Mononuclear cell (primary cell): ENCODE results near the gene DOCK4. TPM values are rescaled to one million over a fixed set of nuclear protein-coding genes. Genes with fewer than 3 reads are reported as not detected.
"Not testable (repeated sequence)": the region's sequence is repeated elsewhere in the genome, so short reads cannot be mapped to it uniquely, and the experiment has no call there.

Source experiments
- H3K27me3 ChIP-seq: 2 replicates; pipeline ENCODE4 v1.6.0; 2011; ENCODE audit warnings: low read length, control low read depth; ENCODE audit not compliant: insufficient read depth
- H3K4me1 ChIP-seq: 2 replicates; pipeline ENCODE4 v1.5.1; 2011; ENCODE audit warnings: mild to moderate bottlenecking, low read length, control low read depth; ENCODE audit not compliant: insufficient read depth
- H3K4me3 ChIP-seq: 2 replicates; pipeline ENCODE4 v1.5.1; 2011; ENCODE audit warnings: mild to moderate bottlenecking, low read length, moderate library complexity
- H3K9me3 ChIP-seq: 2 replicates; pipeline ENCODE4 v1.5.1; 2011; ENCODE audit warnings: low read depth, mild to moderate bottlenecking, control low read depth, low read length
- total RNA-seq: library from RNA; depleted of rRNA; stranded (reverse); fragments of >200 nt; gene quantifications from one replicate; pipeline ENCODE4 v1.2.3, GENCODE V29; 2012

DOCK4 gene
- total RNA-seq, 1 donor = 5.6 TPM

DNA sequence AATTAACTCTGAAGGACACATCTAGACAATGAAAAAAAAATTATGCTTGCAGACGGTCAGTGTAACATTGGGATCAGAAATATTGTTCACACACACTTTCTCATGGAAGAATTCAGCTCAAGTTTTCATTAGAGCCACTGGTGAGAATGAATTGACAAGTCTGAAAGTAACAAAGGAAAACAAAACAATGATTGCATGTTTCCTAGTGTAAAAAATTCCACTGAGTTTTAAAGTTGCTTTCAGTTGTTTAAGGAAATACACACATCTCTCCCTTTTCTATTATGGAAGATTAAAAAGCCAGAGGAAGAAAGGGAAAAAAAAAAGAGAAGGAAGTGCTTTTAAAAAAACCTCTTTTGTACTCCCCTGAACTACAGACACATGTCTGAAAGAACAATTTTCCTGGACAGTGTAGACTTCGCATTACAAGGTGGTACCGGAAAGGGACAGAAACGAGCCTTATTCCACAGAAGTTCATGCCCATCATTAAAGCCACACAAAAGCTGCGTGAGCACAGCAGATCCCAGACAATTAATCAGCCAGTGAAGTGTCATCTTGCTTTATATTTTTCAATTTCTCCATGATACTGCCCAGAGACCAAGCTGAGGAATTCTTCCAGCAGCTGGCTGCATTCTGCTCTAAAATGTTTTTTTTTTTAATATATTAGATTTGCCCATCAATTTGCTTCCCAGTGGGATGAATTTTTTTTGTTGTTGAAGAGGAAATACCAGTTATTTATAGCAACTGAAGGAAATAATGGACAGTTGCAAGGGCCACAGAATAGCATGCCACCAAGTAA lies 294.8 kb downstream of the DOCK4 start:
- Histone ChIP-seq H3K4me1 (no peaks in the 10 kb centered on the region), H3K4me3 (no peak overlapping the region), H3K27me3 (no peaks in the 10 kb centered on the region), H3K9me3 (no peaks in the 10 kb centered on the region)

DNA sequence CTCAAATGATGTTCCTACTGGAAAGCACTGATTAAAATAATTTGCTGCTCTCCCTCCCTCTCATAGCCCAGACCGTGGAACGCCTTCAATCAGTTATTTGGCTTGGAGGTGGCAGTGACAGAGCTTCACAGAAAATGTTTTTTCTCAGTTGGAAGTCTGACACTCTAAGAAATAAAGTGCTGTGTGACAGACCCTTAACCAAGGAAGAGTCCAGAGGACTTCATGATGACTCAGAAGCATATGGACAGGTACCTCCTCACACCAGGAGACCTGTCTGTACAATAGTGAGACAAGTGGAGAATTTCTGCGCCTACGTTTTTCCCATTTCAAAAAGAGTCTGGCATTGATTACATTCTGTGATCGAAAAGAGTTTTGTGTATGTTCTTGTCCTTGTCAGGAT lies 295.5 kb downstream of the DOCK4 start:
- no peaks in the 10 kb centered on the region for H3K27me3 ChIP-seq
- H3K4me3 ChIP-seq = no peak overlapping the region
- no peaks in the 10 kb centered on the region for H3K9me3 ChIP-seq
- H3K4me1 ChIP-seq = no peaks in the 10 kb centered on the region

- not testable (repeated sequence) for H3K4me1 ChIP-seq, H3K4me3 ChIP-seq, H3K27me3 ChIP-seq, H3K9me3 ChIP-seq
Measured at GRCh38 chr7:111908673-111909072, 297.5 kb downstream of the DOCK4 start.

DNA sequence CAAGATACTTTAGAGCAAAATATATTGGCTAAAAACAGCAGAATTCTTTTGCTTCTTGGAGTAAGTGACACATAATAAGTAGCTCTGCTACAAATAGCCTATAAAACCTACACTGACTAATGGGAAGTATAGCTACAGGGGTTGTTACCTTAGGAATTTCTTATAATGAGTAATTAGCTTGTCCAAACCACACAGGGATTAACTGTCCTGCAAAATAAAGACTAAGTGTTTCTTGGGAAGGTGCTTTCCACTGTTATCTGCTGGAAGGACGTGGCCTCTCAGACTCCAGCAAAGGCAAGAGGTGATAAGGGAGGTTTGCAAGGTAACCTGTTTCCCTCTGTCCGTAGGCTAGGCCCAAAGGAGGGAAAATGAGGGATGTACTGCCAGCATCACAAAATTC lies 302.4 kb downstream of the DOCK4 start:
- no peaks in the 10 kb centered on the region for H3K27me3 ChIP-seq
- no peak overlapping the region for H3K4me3 ChIP-seq
- H3K9me3 ChIP-seq = no peaks in the 10 kb centered on the region
- H3K4me1 ChIP-seq = no peaks in the 10 kb centered on the region

DNA sequence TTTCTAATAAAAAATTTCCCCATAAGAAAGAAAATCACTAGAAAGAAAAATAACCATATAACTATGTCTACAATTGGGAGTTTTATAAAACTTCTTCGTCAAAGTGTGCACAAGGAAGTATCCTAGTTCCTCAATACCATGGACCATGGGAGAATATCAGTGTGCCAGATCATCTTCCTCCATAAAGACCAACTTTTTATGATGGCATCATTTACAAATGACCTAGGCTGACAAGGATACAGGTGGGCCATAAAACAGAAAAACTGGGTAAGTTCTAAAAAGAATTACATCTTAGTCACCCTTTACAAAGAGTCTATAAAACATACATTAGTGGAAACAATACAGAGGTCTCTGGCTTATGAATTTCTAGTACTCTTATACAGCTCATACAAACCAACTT lies 303.2 kb downstream of the DOCK4 start:
- Histone ChIP-seq H3K4me3 (no peak overlapping the region), H3K9me3 (no peaks in the 10 kb centered on the region), H3K27me3 (no peaks in the 10 kb centered on the region), H3K4me1 (no peaks in the 10 kb centered on the region)

DNA sequence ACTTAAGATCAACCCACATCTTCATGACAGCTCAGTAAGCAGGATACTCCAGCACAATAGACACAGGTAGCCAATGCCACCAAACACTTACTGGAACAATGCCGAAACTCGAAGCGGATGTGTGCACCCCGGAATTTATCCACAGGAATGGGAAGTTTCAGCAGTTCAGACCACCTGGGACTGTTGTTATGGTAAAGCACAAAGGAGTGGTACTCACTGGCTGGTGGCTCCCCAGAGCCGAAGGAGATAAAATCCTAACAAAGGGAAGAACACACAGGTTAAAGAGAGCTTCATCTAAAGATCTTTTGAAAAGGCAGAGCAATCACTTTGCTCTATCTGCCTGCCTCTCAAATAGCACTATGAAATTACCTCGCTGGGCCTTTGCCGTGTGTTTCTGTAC lies 305.9 kb downstream of the DOCK4 start:
- H3K4me3 ChIP-seq = no peak overlapping the region
- H3K9me3 ChIP-seq = no peaks in the 10 kb centered on the region
- H3K27me3 ChIP-seq = no peaks in the 10 kb centered on the region
- H3K4me1 ChIP-seq = no peaks in the 10 kb centered on the region

DNA sequence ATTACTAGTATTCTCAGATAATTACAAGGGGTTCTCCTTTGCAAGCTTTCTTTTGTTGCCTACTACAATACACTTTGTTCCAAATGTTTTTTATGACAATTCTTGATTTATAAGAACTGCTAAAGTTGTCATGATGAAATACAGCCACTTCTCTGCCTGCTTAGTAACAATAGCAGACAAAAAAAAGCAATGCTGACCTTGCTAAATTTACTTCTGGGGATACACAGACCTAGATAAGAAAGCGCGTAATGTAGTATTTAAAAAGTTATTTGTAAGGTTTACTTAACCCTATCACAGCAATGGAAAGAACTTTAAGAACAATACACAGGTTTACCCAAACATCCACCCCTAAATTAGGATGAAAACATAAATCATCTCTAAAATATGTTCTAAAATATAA lies 311.1 kb downstream of the DOCK4 start:
- Histone ChIP-seq H3K4me1 (no peaks in the 10 kb centered on the region), H3K4me3 (no peak overlapping the region), H3K9me3 (no peaks in the 10 kb centered on the region), H3K27me3 (no peaks in the 10 kb centered on the region)

DNA sequence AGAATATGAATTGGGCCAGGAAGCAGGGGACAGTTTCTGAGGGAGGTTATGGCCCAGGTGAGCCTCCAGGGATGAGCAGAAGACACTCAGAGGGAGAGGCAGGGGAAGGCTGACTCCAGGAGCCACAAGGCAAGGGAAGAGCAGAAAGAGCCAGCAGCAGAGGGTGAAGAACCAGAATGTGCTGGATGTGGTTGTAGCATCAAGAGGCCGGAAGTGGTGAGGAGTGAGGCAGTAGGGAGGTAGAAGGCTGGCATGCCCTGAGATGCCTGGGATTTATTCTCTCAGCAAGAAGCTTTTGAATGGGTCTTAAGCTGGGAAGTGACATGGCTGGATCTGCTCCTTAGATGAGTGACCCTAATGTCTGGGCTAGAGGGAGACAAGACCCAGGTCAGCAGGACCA lies 311.7 kb downstream of the DOCK4 start:
- Histone ChIP-seq H3K9me3 (no peaks in the 10 kb centered on the region), H3K4me3 (no peak overlapping the region), H3K4me1 (no peaks in the 10 kb centered on the region), H3K27me3 (no peaks in the 10 kb centered on the region)

GRCh38 chr7:111893190-111893589 lies 313.0 kb downstream of the DOCK4 start:
- H3K4me1 ChIP-seq = no peaks in the 10 kb centered on the region
- no peak overlapping the region for H3K4me3 ChIP-seq
- H3K9me3 ChIP-seq = no peaks in the 10 kb centered on the region
- H3K27me3 ChIP-seq = no peaks in the 10 kb centered on the region

DNA sequence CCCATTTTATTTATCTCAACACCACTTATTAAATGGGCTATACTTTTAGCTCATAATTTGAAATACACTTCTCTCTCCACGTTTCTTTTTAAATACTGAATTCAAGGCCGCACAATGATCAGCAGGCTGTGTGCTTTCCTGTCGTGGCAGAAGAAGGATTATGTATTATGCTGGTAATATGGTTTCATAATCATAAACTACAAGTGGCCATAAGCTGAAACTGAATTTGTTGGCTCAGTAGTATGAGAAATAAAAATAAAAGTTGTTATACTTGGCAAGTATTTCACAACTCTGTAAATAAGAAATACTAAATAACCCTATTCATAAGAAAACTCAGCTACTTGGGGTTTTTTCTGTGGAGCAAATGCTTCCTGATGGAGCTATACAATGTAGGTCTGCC lies 313.6 kb downstream of the DOCK4 start:
- H3K9me3 ChIP-seq = no peaks in the 10 kb centered on the region
- no peaks in the 10 kb centered on the region for H3K4me1 ChIP-seq
- no peak overlapping the region for H3K4me3 ChIP-seq
- no peaks in the 10 kb centered on the region for H3K27me3 ChIP-seq

GRCh38 chr7:111887734-111888133 lies 318.5 kb downstream of the DOCK4 start:
- Histone ChIP-seq H3K4me3 (no peak overlapping the region), H3K27me3 (no peaks in the 10 kb centered on the region), H3K9me3 (no peaks in the 10 kb centered on the region), H3K4me1 (no peaks in the 10 kb centered on the region)

- H3K4me3 ChIP-seq = no peak overlapping the region
- no peaks in the 10 kb centered on the region for H3K4me1 ChIP-seq
- H3K9me3 ChIP-seq = no peaks in the 10 kb centered on the region
Measured at GRCh38 chr7:111886233-111886632, 320.0 kb downstream of the DOCK4 start.

GRCh38 chr7:111883241-111883640 lies 323.0 kb downstream of the DOCK4 start:
- H3K9me3 ChIP-seq = no peaks in the 10 kb centered on the region
- H3K4me1 ChIP-seq = no peaks in the 10 kb centered on the region
- no peak overlapping the region for H3K4me3 ChIP-seq
- H3K27me3 ChIP-seq = no peaks in the 10 kb centered on the region

More at GRCh38 chr7:111886233-111886632, 320.0 kb downstream of the DOCK4 start:
- H3K27me3 ChIP-seq = no peaks in the 10 kb centered on the region

GRCh38 chr7:111878785-111879184 lies 327.4 kb downstream of the DOCK4 start:
- no peaks in the 10 kb centered on the region for H3K4me1 ChIP-seq
- no peaks in the 10 kb centered on the region for H3K27me3 ChIP-seq
- H3K9me3 ChIP-seq = no peaks in the 10 kb centered on the region
- no peak overlapping the region for H3K4me3 ChIP-seq

DNA sequence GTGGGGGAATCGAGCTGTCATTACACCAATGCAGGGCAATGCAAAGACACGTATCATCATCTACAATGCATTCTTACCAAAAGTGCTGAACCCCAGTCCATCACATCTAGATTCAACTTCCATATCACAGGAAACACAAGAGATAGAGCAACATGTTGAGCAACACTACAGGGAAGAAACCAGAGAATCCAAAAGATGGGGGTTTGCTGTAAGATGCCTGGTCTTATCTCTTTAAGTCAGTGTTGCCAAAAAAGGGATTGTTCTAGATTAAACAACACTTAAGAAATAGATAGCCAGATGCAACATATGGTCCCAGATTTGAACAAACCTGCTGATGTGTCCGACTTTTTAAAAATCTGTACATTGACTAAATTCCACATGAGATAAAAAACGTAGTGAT lies 328.3 kb downstream of the DOCK4 start:
- Histone ChIP-seq H3K4me1 (no peaks in the 10 kb centered on the region), H3K27me3 (no peaks in the 10 kb centered on the region), H3K9me3 (no peaks in the 10 kb centered on the region), H3K4me3 (no peak overlapping the region)

GRCh38 chr7:111873963-111874690 lies 332.1 kb downstream of the DOCK4 start:
- Histone ChIP-seq H3K4me3 (no peak overlapping the region), H3K4me1 (no peaks in the 10 kb centered on the region), H3K9me3 (no peaks in the 10 kb centered on the region), H3K27me3 (no peaks in the 10 kb centered on the region)
